Measurements from ENCODE around the gene UBXN1. TPM values are rescaled to one million over a fixed set of nuclear protein-coding genes. Genes with fewer than 3 reads are reported as not detected.

Gene UBXN1
- total RNA-seq, 1 experiment from 2014 or later: 143 TPM

DNA sequence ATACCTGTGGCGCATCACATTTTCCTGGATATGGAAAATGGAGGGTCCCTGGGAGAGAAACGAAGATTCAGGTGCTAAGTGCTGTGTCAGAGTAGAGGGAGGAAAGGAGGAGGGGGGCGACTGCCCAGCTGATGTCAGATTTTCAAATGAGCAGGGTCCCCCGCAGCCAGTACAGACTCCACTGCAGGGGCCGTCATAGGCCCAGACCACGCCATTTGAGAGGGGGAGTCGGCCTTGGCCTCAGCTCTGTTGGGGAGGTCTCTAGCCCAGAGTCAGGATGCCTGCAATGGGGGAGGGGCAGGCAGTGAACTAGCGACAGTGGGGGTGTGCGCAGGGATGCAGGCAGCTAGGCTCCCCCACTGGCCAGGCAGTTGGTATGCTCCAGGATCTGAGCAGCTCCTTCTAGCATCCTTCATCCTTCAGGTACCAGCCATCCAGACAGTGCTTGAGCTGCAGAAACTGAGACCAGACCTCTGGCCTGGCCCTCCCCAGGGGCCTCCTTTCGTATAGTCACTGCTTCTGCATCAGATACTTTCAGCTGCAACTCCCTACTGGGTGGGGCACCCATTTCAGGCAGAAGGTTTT lies 28.5 kb upstream of the UBXN1 start, which contains the start of the genes BSCL2 and GNG3:
Gene BSCL2 (minus strand): TSS at position 148 of the 585 bp plus-strand sequence. CDS start 229 bp downstream, outside the sequence.
Gene GNG3 (plus strand): TSS at position 400 of the 585 bp plus-strand sequence. CDS start 620 bp downstream, outside the sequence.
- no peaks in the 10 kb centered on the region for H3K9me3 ChIP-seq (ENCODE audit: low read depth, low read length, poor library complexity, severe bottlenecking)
- peak; percentile 64 for DNase-seq (ENCODE audit: low spot score)
- H3K36me3 ChIP-seq (ENCODE audit: insufficient read depth, low read length, poor library complexity, severe bottlenecking): peaks cover 21% of the 10 kb centered on the region
- no TSS peak for BruUV-seq (replicated peaks)
- TF ChIP-seq, protein P1, sequence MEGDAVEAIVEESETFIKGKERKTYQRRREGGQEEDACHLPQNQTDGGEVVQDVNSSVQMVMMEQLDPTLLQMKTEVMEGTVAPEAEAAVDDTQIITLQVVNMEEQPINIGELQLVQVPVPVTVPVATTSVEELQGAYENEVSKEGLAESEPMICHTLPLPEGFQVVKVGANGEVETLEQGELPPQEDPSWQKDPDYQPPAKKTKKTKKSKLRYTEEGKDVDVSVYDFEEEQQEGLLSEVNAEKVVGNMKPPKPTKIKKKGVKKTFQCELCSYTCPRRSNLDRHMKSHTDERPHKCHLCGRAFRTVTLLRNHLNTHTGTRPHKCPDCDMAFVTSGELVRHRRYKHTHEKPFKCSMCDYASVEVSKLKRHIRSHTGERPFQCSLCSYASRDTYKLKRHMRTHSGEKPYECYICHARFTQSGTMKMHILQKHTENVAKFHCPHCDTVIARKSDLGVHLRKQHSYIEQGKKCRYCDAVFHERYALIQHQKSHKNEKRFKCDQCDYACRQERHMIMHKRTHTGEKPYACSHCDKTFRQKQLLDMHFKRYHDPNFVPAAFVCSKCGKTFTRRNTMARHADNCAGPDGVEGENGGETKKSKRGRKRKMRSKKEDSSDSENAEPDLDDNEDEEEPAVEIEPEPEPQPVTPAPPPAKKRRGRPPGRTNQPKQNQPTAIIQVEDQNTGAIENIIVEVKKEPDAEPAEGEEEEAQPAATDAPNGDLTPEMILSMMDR (conservative IDR thresholded peaks at IDR 0.05; ENCODE audit: low read depth, low read length): no peak
- TF ChIP-seq EZH2 (IDR thresholded peaks at IDR 0.05; ENCODE audit: borderline replicate concordance, low read depth, low read length, poor library complexity, severe bottlenecking): no peak
- CTCF ChIA-PET: interaction anchor here (0.6 kb wide), 1 partner anchor 9 kb away, joined by 5 read pairs; no protein-coding TSS in a partner anchor
- H3K27me3 ChIP-seq (replicated peaks; ENCODE audit: insufficient read depth, low read depth, low read length, poor library complexity): no peaks in the 10 kb centered on the region
- H3K4me1 ChIP-seq (ENCODE audit: insufficient read depth, low read length, poor library complexity, severe bottlenecking): peaks cover 38% of the 10 kb centered on the region
- H3K27ac ChIP-seq (ENCODE audit: low read depth, low read length, poor library complexity, severe bottlenecking): peak within 1 kb of the TSS; percentile 96
- POLR2A ChIA-PET (ENCODE audit: low non-redundant PET): no interaction called here
- H3K4me3 ChIP-seq (ENCODE audit: low read depth, low read length, poor library complexity, severe bottlenecking): peak within 1 kb of the TSS; percentile 65
- intact Hi-C loops (cut with micrococcal nuclease; ENCODE audit: unreplicated experiment): loop anchor here (5.0 kb wide), 2 partner anchors 115 to 310 kb away; partner anchors contain the start of gene TUT1

GRCh38 chr11:62706850-62707247 lies 28.0 kb upstream of the UBXN1 start:
- H3K4me3 ChIP-seq (ENCODE audit: low read depth, low read length, poor library complexity, severe bottlenecking): peak overlapping the region; percentile 65
- no peak for DNase-seq (ENCODE audit: low spot score)
- POLR2A ChIA-PET (ENCODE audit: low non-redundant PET): interaction anchor here (1.6 kb wide), 1 partner anchor 42 kb away, joined by 5 read pairs; the partner anchor contains the start of genes C11orf98 and CSKMT
- BruUV-seq (replicated peaks): no TSS peak
- TF ChIP-seq EZH2 (IDR thresholded peaks at IDR 0.05; ENCODE audit: borderline replicate concordance, low read depth, low read length, poor library complexity, severe bottlenecking): no peak
- TF ChIP-seq, protein P1 (conservative IDR thresholded peaks at IDR 0.05; ENCODE audit: low read depth, low read length): no peak
- H3K4me1 ChIP-seq (ENCODE audit: insufficient read depth, low read length, poor library complexity, severe bottlenecking): peaks cover 38% of the 10 kb centered on the region
- intact Hi-C loops (cut with micrococcal nuclease; ENCODE audit: unreplicated experiment): loop anchor here (5.0 kb wide), 2 partner anchors 115 to 310 kb away; partner anchors contain the start of gene TUT1
- peaks cover 18% of the 10 kb centered on the region for H3K36me3 ChIP-seq (ENCODE audit: insufficient read depth, low read length, poor library complexity, severe bottlenecking)
- CTCF ChIA-PET: interaction anchor here (0.6 to 0.7 kb wide), 2 partner anchors 63 to 371 kb away, joined by 8 to 9 read pairs; no protein-coding TSS in a partner anchor
- H3K27ac ChIP-seq (ENCODE audit: low read depth, low read length, poor library complexity, severe bottlenecking): peak overlapping the region; percentile 75
- no peaks in the 10 kb centered on the region for H3K27me3 ChIP-seq (replicated peaks; ENCODE audit: insufficient read depth, low read depth, low read length, poor library complexity)
- no peaks in the 10 kb centered on the region for H3K9me3 ChIP-seq (ENCODE audit: low read depth, low read length, poor library complexity, severe bottlenecking)

DNA sequence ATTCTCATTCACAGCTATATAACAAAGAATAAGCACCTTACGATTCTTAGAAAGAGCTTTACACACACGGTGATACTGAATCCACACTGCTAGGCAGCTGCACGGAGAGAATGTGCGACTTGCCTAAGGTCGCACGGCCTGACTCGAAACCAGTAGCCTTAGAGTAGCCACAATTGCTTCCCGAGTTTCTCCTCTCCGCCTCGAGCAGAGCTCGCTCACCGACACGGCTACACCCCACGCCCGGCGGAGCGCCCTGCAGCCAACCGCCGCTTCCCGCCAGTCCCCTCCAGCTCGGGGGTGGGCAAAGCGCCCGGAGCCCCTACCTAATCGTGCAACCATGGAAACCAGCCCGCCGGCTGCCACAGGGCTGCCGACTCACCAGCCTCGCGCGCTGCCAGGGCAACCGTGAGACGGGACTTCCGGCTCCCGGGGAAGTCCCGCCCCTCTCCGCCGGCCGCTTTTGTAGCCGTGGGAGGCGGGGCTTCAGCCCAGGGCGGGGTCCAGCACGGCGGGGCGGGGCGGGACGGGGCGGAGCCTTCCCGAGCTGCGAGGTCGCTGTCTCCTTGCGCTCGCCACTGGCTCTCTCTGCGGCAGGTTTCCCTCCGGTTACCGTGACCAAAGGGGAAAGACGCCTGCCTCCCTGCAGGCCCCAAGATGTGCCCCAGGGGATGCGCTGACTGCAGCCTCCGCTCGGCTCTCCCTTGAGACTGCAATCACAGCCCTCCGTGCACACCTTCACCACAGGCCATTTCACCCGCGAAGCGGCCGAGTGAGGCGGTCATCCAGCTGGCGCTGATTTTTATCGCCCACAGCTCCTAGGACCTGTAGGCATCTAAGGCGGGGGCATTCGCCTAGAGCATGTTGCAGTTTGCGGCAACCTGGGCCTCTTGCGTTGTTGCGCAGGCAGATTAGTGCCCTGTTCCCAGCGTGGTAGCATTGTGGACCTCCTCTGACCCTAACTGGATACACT lies 27.3 kb upstream of the UBXN1 start:
- peak overlapping the region; percentile 75 for H3K27ac ChIP-seq (ENCODE audit: low read depth, low read length, poor library complexity, severe bottlenecking)
- TSS peak; percentile 24 for BruUV-seq (replicated peaks)
- no peaks in the 10 kb centered on the region for H3K9me3 ChIP-seq (ENCODE audit: low read depth, low read length, poor library complexity, severe bottlenecking)
- peaks cover 38% of the 10 kb centered on the region for H3K4me1 ChIP-seq (ENCODE audit: insufficient read depth, low read length, poor library complexity, severe bottlenecking)
- CTCF ChIA-PET: interaction anchor here (0.5 to 0.7 kb wide), 4 partner anchors 9 to 371 kb away, joined by 3 to 9 read pairs (median 8); no protein-coding TSS in a partner anchor
- peaks cover 18% of the 10 kb centered on the region for H3K36me3 ChIP-seq (ENCODE audit: insufficient read depth, low read length, poor library complexity, severe bottlenecking)
- intact Hi-C loops (cut with micrococcal nuclease; ENCODE audit: unreplicated experiment): loop anchor here (5.0 kb wide), 2 partner anchors 114 to 309 kb away; partner anchors contain the start of gene TUT1
- H3K4me3 ChIP-seq (ENCODE audit: low read depth, low read length, poor library complexity, severe bottlenecking): peak overlapping the region; percentile 65
- DNase-seq (ENCODE audit: low spot score): peak; percentile 99
- TF ChIP-seq, protein P1 (conservative IDR thresholded peaks at IDR 0.05; ENCODE audit: low read depth, low read length): no peak
- no peak for TF ChIP-seq EZH2 (IDR thresholded peaks at IDR 0.05; ENCODE audit: borderline replicate concordance, low read depth, low read length, poor library complexity, severe bottlenecking)
- POLR2A ChIA-PET (ENCODE audit: low non-redundant PET): interaction anchor here (1.6 kb wide), 1 partner anchor 41 kb away, joined by 5 read pairs; the partner anchor contains the start of genes C11orf98 and CSKMT
- H3K27me3 ChIP-seq (replicated peaks; ENCODE audit: insufficient read depth, low read depth, low read length, poor library complexity): no peaks in the 10 kb centered on the region
